ENCODE measurements around the gene MCC.

DNA sequence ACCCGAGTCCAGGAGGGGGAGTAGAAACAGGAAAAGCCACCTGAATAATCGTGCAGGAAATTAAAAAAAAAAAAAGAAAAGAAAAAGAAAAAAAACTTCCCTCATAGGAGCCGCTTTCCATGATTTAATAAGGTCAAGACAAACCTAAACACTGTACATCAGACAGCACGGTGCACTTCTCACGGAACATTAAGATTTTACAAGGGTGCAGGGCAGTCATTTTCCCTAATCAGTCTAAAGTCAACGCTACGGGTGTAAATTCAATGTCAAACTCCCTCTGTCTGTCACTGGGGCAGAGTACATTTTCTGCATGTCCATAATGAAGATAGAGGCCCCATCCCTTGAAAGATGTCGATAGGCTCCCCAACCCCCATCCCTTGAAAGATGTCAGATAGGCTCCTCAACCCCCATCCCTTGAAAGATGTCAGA is 193.1 kb downstream of the MCC start:
- TF ChIP-seq, protein P1, sequence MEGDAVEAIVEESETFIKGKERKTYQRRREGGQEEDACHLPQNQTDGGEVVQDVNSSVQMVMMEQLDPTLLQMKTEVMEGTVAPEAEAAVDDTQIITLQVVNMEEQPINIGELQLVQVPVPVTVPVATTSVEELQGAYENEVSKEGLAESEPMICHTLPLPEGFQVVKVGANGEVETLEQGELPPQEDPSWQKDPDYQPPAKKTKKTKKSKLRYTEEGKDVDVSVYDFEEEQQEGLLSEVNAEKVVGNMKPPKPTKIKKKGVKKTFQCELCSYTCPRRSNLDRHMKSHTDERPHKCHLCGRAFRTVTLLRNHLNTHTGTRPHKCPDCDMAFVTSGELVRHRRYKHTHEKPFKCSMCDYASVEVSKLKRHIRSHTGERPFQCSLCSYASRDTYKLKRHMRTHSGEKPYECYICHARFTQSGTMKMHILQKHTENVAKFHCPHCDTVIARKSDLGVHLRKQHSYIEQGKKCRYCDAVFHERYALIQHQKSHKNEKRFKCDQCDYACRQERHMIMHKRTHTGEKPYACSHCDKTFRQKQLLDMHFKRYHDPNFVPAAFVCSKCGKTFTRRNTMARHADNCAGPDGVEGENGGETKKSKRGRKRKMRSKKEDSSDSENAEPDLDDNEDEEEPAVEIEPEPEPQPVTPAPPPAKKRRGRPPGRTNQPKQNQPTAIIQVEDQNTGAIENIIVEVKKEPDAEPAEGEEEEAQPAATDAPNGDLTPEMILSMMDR (IDR thresholded peaks at IDR 0.05) = no peak
- no peak for TF ChIP-seq POLR2A (IDR thresholded peaks at IDR 0.05)
